CD4-positive, alpha-beta T cell treated with Interleukin-15 for 4 hours (primary cell): Measurements from ENCODE around the gene OIT3.
"Not testable (repeated sequence)": the region's sequence is repeated elsewhere in the genome, so short reads cannot be mapped to it uniquely, and the experiment has no call there.

Source experiments
- DNase-seq: peaks from one replicate; pipeline ENCODE4 v3.0.0-alpha.2; 2020; ENCODE audit warnings: low spot score

OIT3 gene

DNA sequence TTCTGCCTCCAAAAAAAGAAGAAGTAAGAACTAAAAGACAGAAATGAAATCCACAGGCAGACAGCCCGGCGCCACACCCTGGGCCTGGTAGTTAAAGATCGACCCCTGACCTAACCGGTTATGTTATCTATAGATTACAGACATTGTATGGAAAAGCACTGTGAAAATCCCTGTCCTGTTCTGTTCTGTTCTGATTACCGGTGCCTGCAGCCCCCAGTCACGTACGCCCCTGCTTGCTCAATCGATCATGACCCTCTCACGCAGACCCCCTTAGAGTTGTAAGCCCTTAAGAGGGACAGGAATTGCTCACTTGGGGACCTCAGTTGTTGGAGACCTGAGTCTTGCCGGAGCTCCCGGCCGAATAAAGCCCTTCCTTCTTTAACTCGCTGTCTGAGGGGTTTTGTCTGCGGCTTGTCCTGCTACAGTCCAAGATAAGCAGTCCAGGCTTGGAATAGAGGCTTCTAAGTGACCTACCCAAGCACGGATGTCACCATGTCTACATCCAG is 10.5 kb downstream of the OIT3 start:
- not testable (repeated sequence) for DNase-seq

- no peak for DNase-seq
Measured at GRCh38 chr10:72904806-72905205, 11.3 kb downstream of the OIT3 start.

DNA sequence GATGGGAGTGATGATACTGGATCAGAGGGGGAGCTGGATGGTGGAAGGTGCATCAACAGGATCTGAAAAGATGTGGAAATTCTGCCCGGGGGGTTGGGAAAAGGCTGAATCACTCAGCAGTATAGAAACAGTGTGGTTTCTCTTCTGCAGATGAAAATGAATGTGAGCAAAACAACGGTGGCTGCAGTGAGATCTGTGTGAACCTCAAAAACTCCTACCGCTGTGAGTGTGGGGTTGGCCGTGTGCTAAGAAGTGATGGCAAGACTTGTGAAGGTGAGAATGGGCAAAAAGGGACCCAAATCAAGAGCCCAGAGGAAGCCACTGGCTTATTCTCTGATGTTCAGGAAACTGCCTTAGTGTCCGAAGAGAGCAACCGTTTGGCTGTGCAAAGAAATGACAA is 12.9 kb downstream of the OIT3 start:
- DNase-seq = no peak

- DNase-seq = no peak
Measured at GRCh38 chr10:72910705-72911104, 17.2 kb downstream of the OIT3 start.

DNA sequence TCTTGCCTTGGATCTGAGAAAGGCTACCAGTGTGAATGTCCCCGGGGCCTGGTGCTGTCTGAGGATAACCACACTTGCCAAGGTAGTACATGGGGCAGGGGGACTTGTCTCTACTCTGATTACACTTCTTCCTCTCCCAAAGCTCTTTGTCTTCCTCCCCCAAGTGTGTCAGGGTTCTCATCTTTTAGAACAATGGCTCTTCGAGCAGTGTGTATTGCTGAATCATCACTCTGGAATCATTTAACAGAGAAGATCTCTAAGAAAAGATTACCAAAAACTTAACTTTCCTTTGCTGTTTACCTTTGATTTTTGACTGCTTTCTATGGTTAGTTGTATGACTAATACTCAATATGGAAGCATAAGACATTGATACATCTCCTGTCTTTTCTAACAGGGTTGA is 18.2 kb downstream of the OIT3 start:
- DNase-seq = no peak

- no peak for DNase-seq
Measured at GRCh38 chr10:72912736-72913135, 19.2 kb downstream of the OIT3 start.

DNA sequence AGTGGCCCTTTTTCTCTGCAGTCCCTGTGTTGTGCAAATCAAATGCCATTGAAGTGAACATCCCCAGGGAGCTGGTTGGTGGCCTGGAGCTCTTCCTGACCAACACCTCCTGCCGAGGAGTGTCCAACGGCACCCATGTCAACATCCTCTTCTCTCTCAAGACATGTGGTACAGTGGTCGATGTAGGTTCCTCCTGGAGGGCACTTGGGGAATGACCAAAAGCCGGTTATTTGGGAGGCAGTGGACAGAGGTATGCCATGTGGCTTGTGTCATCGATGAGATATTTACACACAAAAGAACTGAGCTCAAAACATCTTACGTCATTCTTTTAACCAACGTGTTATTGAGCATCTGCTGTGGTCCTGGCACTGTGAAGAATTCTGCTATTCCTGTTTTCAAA is 19.7 kb downstream of the OIT3 start:
- no peak for DNase-seq

DNA sequence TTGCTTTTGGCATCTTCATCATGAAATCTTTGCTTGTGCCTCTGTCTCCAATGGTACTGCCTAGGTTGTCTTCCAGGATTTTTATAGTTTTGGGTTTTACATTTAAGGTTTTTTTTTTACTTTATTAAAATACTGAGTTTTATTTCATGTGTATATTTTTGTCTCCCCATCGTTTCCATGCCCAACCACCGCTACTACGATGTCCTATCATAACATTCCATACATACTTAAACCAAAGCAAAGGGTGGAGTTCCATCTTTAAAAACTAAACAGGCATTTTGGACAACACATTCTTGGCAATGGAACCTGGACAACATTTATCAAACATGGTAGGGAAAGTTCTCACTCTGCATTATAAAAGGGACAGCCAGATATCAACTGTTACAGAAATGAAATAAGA is 23.7 kb downstream of the OIT3 start:
- not testable (repeated sequence) for DNase-seq

DNA sequence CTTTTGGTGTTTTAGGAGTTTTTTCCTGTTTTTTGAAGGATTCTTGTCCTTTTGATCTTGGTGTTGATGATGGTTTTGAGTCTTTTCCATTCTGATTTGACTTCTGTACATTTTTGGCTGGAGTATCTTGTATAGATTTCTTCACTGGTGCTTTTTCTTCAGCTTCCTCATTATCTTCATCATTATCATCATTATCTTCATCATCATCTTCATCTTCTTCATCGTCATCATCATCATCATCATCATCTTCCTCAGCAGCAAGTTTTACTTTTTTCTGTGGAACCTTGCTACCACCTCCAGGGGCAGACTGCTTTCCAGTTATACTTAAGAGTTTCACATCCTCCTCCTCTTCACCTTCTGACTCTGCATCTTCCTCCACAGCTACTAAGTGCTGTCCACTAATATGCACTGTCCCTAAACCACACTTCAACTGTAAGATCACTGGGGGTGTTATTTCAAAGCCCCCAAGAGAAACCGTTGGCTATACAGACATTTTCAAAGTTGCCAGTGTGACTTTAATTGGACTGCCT is 24.3 kb downstream of the OIT3 start:
- DNase-seq = not testable (repeated sequence)

GRCh38 chr10:72918352-72918751 is 24.8 kb downstream of the OIT3 start:
- no peak for DNase-seq

- DNase-seq = not testable (repeated sequence)
Measured at GRCh38 chr10:72921147-72921683, 27.7 kb downstream of the OIT3 start.

DNA sequence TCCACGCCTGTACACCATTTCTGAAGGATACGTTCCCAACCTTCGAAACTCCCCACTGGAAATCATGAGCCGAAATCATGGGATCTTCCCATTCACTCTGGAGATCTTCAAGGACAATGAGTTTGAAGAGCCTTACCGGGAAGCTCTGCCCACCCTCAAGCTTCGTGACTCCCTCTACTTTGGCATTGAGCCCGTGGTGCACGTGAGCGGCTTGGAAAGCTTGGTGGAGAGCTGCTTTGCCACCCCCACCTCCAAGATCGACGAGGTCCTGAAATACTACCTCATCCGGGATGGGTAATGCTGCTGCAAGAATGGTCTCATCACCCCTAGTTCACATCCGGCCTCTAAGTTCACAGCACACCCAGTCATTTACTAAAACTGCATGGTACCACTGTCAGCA is 30.8 kb downstream of the OIT3 start:
- no peak for DNase-seq

GRCh38 chr10:72925951-72926465 is 32.5 kb downstream of the OIT3 start:
- DNase-seq = no peak

- DNase-seq = no peak
Measured at GRCh38 chr10:72927485-72927884, 33.9 kb downstream of the OIT3 start.

DNA sequence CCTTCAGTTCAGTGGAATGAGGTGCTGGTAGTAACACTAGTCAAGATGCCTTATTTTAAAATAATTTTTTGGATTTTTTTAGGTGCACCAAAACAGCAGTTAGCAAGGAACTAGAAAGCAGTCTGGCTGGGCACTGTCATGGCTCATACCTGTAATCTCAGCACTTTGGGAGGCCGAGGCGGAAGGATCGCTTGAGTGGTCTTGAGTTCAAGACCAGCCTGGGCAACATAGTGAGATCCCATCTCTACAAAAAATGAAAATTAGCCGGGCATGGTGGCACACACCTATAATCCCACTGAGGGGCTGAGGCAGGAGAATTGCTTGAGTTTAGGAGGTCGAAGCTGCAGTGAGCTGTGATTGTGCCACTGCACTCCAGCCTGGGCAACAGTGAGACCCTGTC is 35.3 kb downstream of the OIT3 start:
- DNase-seq = no peak

- DNase-seq = no peak
Measured at GRCh38 chr10:72930276-72930675, 36.7 kb downstream of the OIT3 start.

DNA sequence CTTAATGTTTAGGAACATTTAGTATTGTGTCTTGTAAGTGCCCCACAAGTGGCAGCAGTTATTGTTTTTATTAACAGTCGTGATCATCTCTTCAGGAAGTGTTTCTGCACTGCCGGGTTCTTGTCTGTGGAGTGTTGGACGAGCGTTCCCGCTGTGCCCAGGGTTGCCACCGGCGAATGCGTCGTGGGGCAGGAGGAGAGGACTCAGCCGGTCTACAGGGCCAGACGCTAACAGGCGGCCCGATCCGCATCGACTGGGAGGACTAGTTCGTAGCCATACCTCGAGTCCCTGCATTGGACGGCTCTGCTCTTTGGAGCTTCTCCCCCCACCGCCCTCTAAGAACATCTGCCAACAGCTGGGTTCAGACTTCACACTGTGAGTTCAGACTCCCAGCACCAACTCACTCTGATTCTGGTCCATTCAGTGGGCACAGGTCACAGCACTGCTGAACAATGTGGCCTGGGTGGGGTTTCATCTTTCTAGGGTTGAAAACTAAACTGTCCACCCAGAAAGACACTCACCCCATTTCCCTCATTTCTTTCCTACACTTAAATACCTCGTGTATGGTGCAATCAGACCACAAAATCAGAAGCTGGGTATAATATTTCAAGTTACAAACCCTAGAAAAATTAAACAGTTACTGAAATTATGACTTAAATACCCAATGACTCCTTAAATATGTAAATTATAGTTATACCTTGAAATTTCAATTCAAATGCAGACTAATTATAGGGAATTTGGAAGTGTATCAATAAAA is 38.9 kb downstream of the OIT3 start:
- no peak for DNase-seq

DNA sequence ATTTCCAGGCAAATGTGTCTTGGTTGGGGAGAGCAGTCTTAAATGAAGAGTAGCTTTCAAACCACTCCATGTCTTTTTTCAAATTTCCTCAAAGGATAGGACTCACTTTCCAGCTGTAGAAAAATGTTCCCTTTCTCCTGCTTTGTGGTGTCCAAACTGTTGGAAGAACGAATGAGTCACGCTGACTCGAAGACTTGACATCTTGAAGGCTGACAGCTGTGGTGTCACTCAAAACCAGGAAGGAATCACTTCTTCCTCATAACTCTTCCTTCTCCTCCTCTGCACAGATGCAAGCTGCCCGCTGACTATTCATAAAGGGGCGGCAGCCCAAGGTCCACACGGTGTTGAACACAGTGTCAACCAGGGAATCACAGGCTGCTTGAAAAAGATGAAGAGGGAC is 41.8 kb downstream of the OIT3 start:
- no peak for DNase-seq

DNA sequence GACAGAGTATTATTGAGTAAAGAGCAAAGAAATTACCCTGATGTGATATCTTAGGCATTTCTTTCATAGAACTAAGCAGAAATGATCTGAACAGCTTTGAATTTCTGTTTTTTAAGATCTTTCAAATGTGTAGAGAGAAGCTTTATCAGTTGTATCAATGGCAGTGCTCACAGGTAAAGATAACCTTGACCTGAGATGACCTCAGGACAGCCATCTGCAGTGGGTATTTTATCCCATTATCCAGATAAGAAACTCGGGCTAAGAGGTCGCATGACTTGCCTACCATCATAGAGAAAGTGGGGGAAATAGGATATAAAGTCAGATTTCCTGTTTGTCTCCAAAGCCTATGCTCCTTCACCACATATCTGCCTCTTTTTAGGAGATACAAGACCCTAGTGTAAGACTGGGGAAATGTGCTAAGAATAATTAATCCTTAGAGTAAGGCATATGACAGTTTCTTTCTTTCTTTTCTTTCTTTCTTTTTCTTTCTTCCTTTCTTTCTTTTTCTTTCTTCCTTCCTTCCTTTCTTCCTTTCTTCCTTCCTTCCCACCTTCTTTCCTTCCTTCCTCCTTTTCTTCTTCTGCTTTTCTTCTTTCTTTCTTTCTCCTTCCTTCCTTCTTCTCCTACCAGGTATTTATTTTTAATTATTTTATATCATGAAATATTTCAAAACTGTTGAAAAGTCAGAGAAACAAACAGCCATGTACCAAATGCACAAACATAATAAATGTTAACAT is 50.1 kb downstream of the OIT3 start:
- no peak for DNase-seq

DNA sequence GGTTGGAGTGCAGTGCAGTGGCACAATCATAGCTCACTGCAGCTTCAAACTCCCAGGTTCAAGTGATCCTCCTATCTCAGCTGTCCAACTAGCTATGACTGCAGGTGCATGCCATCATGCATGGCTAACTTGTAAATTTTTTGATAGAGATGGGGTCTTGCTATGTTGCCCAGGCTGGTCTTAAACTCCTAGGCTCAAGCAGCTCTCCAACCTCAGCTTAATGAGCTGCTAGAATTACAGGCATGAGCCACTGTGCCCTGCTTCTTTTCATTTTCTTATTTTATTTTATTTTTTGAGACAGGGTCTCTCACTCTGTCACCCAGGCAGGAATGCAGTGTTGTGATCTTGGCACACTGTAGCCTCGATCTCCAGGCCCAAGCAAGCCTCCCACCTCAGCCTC is 53.4 kb downstream of the OIT3 start:
- DNase-seq = no peak

DNA sequence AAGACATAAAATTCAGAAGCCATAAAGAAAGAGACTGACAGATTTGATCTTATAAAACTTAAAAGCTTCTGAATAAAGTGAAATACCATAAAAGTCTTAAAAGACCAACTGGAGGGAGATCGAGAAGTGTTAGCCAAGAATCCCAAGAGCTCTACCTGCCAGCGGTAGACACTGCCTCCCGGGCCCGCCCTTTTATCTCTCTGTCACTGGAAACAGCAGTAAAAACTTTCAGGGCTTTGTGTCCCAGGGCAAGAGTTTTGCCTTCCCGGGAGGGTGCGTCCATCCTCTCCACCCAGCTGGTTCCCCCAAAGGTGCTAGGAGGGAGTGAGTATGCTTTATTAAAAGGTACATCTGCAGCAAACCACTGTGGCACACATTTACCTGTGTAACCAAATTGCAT is 55.2 kb downstream of the OIT3 start:
- DNase-seq = no peak

- no peak for DNase-seq
Measured at GRCh38 chr10:72951760-72952159, 58.2 kb downstream of the OIT3 start.

DNA sequence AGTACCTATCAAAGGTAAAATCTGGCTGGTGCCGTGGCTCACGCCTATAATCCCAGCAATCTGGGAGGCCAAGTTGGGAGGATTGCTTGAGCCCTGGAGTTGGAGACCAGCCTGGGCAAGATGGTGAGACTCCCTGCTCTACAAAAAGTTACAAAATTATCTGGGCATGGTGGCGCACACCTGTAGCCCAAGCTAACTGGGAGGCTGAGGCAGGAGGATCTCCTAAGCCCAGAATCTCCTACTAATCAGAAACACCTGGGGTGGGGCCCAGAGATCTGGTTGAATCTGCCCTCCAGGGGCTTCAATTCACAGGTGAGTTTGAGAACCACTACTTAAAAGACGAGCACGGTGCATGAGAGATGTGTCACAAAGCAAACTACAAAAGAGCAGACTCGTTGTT is 58.6 kb downstream of the OIT3 start:
- no peak for DNase-seq
